Gastroesophageal sphincter (tissue), 3 donors: Measurements from ENCODE around the gene TCTN2.

Experiments
- CTCF ChIP-seq, 4 experiments: fragments of 200-600 bp in 2 of 4; fragments of 450-650 bp in 2 of 4; sonication (generic) in 1 of 4; IDR thresholded peaks; one replicate each; pipeline ENCODE4 v1.5.1; 2017 to 2019; ENCODE audit warnings: antibody characterized with exemption in 4 of 4, mild to moderate bottlenecking in 2 of 4, moderate library complexity in 2 of 4
- POLR2A ChIP-seq, 2 donors: fragments of 450-650 bp; IDR thresholded peaks; one replicate each; pipeline ENCODE4 v1.6.1; 2017; ENCODE audit warnings: antibody characterized with exemption in 2 of 2, mild to moderate bottlenecking in 2 of 2, moderate library complexity in 1 of 2
- POLR2AphosphoS5 ChIP-seq: sonication (generic); formaldehyde crosslinking; IDR thresholded peaks from one replicate; pipeline ENCODE4 v1.6.1; 2017; ENCODE audit warnings: antibody characterized with exemption

GRCh38 chr12:123657211-123657610 is 13.7 kb upstream of the TCTN2 start:
- TF ChIP-seq POLR2A (IDR thresholded peaks at IDR 0.05), result no peak
- no peak for TF ChIP-seq CTCF (IDR thresholded peaks at IDR 0.05)
- no peak for TF ChIP-seq POLR2AphosphoS5
